ENCODE results near the gene COL23A1. TPM values are rescaled to one million over a fixed set of nuclear protein-coding genes. Genes with fewer than 3 reads are reported as not detected.

The COL23A1 gene
- total RNA-seq, 4 donors from 2014 or later: 0.93 to 4.6 (median 2.4) TPM

GRCh38 chr5:178234750-178235587 is 355.2 kb downstream of the COL23A1 start:
- no peaks in the 10 kb centered on the region for H3K27me3 ChIP-seq
- ATAC-seq: no peak
- no peak overlapping the region for H3K4me3 ChIP-seq
- H3K36me3 ChIP-seq: peaks cover 0 to 14% of the 10 kb centered on the region in 2 donors
- TF ChIP-seq EP300 (IDR thresholded peaks at IDR 0.05): no peak
- TF ChIP-seq CTCF (IDR thresholded peaks at IDR 0.05): peak in 3 of 4 experiments; percentile 41 to 68 (median 43)
- H3K4me1 ChIP-seq: peaks cover 0 to 69% (median 17%) of the 10 kb centered on the region in 3 donors
- 20 to 25% methylated on average over 2 to 4 of the region's 12 CpGs for WGBS, 2 donors (ENCODE audit: low coverage in 1 of 2)
- H3K9me3 ChIP-seq: no peaks in the 10 kb centered on the region
- H3K27ac ChIP-seq: peak overlapping the region in 1 of 4 donors; percentile 11

GRCh38 chr5:178234121-178234749 is 356.0 kb downstream of the COL23A1 start:
- no peak for ATAC-seq
- Histone ChIP-seq H3K27ac (peak overlapping the region in 1 of 4 donors; percentile 11), H3K4me3 (no peak overlapping the region), H3K4me1 (peaks cover 0 to 76% (median 18%) of the 10 kb centered on the region in 3 donors), H3K27me3 (no peaks in the 10 kb centered on the region), H3K36me3 (peaks cover 0 to 21% of the 10 kb centered on the region in 2 donors), H3K9me3 (no peaks in the 10 kb centered on the region)
- TF ChIP-seq POLR2A (IDR thresholded peaks at IDR 0.05): no peak
- no peak for TF ChIP-seq CTCF (IDR thresholded peaks at IDR 0.05)
- no peak for TF ChIP-seq POLR2AphosphoS5 (IDR thresholded peaks at IDR 0.05)
- TF ChIP-seq EP300 (IDR thresholded peaks at IDR 0.05): no peak
- WGBS, 2 donors (ENCODE audit: low coverage in 1 of 2): 80% methylated on average over 3 of the region's 7 CpGs; no CpG with 5 or more reads in 1 of the 2 donors

- TF ChIP-seq POLR2A (IDR thresholded peaks at IDR 0.05) (no peak), EP300 (IDR thresholded peaks at IDR 0.05) (no peak), POLR2AphosphoS5 (IDR thresholded peaks at IDR 0.05) (no peak), CTCF (IDR thresholded peaks at IDR 0.05) (no peak)
- Histone ChIP-seq H3K27ac (peak overlapping the region; percentile 86 to 99 (median 94)), H3K4me1 (peaks cover 0 to 67% (median 18%) of the 10 kb centered on the region in 3 donors), H3K27me3 (no peaks in the 10 kb centered on the region), H3K36me3 (peaks cover 0 to 34% of the 10 kb centered on the region in 2 donors), H3K9me3 (no peaks in the 10 kb centered on the region), H3K4me3 (peak overlapping the region; percentile 67 to 97)
- WGBS, 2 donors (ENCODE audit: low coverage in 1 of 2): 60 to 64% methylated on average over 1 to 4 of the region's 11 CpGs
- ATAC-seq: no peak
Observed at GRCh38 chr5:178232920-178233429, 357.2 kb downstream of the COL23A1 start.

- H3K36me3 ChIP-seq: peaks cover 0 to 40% of the 10 kb centered on the region in 2 donors
- ATAC-seq: peak; percentile 83
- no CpG with 5 or more reads among the region's 102 CpGs for WGBS, 2 donors (ENCODE audit: low coverage in 1 of 2)
- H3K27me3 ChIP-seq: no peaks in the 10 kb centered on the region
- TF ChIP-seq POLR2A (IDR thresholded peaks at IDR 0.05): peak; percentile 52 to 63
- peak; percentile 73 for TF ChIP-seq POLR2AphosphoS5 (IDR thresholded peaks at IDR 0.05)
- TF ChIP-seq EP300 (IDR thresholded peaks at IDR 0.05): no peak
- peak in 1 of 4 experiments; percentile 18 for TF ChIP-seq CTCF (IDR thresholded peaks at IDR 0.05)
- H3K4me1 ChIP-seq: peaks cover 0 to 60% (median 18%) of the 10 kb centered on the region in 3 donors
- no peaks in the 10 kb centered on the region for H3K9me3 ChIP-seq
- H3K27ac ChIP-seq: peak within 1 kb of the TSS; percentile 86 to 99 (median 94)
- peak within 1 kb of the TSS; percentile 67 to 97 for H3K4me3 ChIP-seq
Observed at GRCh38 chr5:178232124-178232919, 357.9 kb downstream of the COL23A1 start, which contains the start of gene PHYKPL. TSS of gene PHYKPL (minus strand) at chr5:178232802. CDS start at chr5:178232550, 252 bp downstream.

Data from gastroesophageal sphincter (tissue), 4 donors.